GM19324 (cell line): Measurements from ENCODE around the gene RPL35.
A peak's percentile ranks its signal among the peaks of the same experiment; 100 is the strongest.

ENCODE experiments used
- ATAC-seq: cut with Tn5 transposase; IDR thresholded peaks from one replicate; pipeline ENCODE4 v1.9.1; 2021; ENCODE audit warnings: mild to moderate bottlenecking, moderate library complexity; ENCODE audit not compliant: unreplicated experiment, low FRiP score

RPL35 gene

DNA sequence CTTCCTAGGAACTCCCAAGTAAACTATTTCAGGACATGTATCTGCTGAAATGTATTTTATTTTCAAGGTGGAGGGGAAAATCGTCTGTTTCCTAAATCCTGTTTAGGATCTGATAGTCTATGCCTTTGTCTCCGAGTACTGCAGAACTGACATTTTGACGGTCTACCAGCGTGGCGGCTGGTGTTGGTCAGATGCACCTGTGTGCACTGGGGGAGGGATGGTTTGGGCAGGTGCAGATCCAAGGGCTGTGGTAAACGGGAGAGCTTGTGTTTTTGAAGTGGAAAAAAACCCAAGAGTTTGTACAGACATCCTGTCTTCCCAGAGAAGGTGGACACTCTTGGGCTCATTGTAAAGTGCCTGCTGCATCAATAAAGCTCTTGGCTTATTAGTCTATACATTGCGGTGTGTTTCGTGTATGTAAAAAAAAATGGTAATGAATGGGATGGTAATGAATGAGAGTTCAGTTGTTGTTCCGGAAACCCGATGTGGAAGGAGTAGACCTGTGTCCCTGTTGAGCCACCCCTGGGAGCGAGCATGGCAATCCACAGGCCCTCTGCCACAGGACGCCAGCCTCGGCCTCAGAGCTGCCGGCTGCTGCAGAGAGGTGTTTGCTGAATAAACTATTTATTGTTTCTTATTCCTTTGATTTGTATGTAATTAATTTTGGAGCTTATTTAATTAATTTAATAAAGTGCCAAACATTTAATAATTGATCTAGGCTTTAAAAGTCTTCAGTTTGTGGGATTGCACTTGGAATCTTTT, 15.4 kb upstream of the RPL35 start:
- ATAC-seq, result no peak

DNA sequence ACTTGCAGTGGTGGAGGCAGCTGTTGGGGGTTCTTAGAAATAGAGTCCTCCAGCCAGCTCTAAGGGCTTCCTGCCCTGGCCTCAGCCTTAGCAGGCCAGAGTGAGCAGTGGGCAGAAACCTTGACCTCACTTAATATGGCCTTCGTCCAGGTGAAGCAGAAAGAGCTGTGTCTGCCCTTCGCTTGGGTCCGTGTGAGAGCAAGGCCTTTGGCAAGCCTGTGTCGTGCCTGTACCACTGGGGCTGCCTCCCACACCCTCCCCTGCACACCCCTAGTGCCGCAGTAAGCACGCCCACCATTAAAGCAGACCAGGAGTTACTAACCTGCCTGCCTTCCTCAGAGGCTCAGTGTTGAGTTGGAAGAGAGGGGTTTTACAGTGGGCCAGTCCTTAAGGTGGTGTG, 13.7 kb upstream of the RPL35 start:
- no peak for ATAC-seq

DNA sequence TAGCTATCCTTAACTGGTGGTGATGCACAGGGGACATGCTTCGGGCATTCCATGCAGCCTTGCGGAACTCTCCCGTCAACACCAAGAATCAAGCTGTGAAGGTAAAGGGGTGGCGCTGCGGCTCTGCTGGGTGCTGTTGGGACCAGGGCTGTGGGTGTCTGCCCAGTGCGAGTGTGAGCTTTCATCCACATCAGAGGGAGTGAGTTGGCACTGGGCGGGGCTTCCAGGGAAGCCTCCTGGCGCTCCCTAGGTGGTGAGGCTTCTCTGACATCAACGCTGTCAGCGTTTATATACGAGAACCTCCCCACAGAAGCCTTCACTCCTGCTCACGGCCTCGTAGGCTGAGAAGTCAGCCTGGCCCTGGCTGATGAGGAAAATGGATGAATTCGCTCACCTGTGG, 11.9 kb upstream of the RPL35 start:
- ATAC-seq, result no peak

DNA sequence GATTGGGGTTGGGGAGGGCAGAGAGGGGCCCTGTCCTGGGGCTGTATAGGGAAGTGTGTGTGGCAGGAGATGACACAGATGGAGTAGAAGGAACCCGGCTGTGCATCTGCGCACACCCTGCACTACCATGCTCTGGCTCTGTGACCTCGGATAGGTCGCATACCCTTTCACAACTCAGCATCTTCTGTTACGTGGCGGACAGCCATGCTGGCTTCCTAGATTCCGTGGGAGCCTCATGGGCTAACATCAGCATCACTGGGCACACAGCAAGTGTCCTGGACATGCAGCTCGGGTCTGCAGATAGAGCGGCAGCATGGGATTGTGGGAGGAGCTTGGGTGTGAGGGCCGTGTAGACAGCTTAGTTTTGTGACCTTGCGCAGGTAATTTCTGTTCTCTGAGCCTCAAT, 9.4 kb upstream of the RPL35 start:
- ATAC-seq, result no peak

DNA sequence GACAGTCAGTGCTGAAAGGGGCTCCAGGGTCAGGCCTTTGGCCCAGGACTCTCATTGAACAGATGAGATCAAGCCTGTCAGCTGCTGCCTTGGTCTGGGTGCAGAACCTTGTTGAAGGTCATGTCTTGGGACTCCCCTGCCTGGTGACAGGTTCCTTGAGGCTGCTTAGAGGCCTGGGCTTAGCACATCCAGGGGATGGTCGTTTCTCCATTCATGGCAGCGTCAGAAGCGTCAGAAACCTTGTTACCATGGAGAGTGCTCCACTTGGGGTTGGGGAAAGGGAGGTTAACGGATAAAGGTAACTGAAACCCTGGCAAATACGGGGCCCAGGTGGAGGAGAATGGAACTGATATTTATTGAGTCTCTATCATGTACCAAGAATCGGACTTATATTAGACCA, 9.0 kb upstream of the RPL35 start:
- ATAC-seq, result no peak

DNA sequence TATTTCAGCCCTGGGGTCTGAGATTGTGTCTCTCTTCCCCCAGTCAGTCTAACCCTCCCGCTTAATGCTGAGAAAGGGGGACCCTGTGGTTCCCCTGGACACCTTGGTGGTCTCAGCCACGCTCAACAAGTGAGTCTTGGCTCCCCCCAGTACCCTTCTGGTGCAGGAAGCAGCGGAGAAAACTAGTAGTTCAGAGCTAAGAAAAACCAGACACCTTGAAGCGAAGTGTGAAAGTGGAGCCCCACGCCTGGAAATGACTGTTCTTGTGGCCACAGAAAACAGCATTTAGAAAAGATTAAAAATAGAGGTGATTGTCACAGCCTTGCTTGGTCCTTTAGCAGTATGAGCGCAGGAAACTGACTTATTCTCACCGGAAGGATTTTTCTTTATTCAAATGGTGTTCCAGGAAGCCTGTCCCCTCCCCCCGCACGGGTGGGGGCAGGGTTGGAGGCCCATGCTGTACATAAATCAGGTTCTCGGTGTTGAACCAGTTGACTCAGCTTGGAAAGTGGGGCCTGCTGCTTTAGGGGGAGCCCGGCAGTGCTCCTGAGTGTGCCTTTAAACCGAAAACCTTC, 8.3 kb upstream of the RPL35 start:
- peak; percentile 47 for ATAC-seq

DNA sequence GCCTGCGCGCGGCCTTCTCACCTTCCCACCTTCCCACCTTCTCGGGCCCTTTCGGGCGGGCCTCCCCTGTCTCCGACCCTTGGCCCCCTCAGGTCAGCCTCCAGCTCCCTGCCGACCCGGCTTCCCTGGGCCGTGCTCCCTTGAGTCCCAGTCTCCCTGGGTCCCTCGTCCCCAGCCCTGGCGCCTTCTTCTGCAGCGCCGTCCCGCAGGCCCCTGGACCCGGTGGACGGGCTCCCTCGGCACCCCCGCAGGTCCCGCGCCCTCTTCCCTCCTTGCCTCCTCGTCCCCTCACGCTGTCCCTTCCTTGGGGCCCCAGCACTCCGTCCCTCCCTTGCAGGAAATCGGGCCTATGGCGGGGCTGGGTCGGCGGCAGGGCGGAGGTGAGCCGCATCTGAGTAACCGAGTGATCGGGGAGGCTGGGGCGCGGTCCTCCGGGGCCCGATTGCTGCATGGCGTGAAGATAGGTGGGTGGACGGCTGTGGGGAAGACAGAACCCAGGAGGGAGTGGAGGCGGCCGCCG, 7.8 kb upstream of the RPL35 start:
- ATAC-seq, result peak; percentile 8

DNA sequence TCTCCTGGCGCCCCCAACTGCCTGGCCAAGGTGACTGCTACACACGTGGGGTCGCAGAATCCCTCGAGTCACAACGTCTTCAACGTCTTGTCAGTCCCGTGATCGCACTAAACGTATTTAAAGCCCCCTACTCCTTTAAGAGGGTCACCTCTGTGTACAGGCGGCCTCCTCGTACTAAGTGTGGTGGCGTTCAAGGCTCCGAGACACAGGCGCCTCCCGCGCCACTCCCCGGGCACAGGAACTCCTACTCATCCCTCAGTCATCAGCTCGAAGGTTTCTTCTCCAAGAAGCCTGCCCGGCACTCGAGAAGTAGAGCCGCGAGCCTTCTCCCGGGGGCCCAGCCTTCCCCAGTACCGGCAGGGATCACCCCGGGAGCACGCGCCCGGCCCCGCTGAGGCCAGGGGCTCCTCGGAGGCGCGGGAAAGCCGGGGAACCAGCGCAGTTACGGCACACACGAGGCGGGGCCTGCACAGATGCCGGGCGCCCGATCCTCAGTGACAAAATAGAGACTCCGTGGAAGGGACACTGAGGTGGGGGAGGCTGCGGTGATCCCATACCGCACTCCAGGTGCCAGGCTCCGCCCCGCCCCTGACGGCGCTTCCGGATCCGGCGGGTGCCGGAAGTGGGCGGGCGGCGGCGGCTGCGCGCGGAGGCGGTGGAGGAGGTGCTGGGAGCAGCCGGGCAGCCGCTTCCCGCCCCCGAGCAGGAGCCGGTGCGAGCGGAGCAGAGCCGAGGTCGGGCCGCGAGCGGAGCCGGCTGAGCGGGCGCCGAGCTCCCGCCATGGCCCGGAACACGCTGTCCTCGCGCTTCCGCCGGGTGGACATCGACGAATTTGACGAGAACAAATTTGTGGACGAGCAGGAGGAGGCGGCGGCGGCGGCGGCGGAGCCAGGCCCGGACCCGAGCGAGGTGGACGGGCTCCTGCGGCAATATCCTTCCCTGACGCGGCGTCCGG, 7.0 kb upstream of the RPL35 start:
- peak; percentile 63 for ATAC-seq

DNA sequence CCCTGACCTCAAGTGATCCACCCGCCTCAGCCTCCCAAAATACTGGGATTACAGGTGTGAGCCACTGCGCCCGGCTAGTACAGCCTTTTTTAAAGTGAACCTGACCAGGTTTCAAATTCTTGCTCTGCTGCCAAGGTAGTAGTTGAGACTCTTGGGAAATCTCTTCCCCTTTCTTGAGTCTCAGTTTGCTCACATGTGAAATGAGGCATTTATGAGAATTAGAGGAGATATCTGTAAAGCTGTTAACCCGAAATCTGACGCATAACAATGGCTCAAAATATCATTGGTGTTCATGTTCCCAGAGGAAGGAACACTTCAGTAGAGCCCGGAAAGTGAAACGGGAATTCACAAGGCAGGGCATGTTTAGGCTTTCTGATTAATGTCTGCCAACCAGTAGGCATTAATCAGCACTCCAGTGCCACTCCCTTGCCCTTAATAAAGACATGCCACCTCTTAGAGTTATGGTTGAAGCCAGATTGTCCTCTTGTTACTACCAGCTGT, 1.7 kb upstream of the RPL35 start:
- ATAC-seq, result no peak

DNA sequence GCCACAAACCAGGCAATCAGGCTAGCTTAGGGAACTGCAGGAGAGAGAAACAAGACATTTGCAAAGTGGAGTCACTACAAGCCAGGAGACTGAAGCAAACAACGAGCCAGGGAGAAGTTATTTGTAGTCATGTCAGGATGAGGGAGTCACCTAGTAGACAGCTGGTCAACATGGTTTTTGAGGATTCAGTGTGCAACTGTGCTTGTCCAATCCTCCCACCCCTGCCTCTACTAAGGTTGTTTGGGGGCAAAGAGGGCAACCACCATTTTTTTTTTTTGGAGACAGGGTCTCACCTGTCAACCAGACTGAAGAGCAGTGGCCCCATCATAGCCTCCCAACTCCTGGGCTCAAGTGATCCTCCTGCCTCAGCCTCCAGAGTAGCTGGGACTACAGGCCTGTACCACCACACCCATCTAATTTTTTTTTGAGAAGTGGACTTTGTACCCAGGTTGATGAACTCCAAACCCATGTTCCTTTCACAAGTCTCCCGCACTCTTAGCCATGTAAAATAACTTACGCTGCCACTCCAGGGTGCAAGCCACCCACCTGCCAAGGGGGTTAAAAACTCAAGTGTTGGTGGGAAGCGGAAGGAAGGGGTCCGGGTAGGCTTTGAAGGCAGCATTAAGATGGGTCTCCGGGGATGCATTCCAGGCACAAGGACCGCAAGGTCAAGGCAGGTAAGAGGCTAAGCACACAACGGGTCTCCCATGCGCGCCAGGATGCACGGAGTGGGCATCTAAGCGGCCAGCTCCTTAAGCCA, 995 bp downstream of the RPL35 start:
- ATAC-seq, result no peak

DNA sequence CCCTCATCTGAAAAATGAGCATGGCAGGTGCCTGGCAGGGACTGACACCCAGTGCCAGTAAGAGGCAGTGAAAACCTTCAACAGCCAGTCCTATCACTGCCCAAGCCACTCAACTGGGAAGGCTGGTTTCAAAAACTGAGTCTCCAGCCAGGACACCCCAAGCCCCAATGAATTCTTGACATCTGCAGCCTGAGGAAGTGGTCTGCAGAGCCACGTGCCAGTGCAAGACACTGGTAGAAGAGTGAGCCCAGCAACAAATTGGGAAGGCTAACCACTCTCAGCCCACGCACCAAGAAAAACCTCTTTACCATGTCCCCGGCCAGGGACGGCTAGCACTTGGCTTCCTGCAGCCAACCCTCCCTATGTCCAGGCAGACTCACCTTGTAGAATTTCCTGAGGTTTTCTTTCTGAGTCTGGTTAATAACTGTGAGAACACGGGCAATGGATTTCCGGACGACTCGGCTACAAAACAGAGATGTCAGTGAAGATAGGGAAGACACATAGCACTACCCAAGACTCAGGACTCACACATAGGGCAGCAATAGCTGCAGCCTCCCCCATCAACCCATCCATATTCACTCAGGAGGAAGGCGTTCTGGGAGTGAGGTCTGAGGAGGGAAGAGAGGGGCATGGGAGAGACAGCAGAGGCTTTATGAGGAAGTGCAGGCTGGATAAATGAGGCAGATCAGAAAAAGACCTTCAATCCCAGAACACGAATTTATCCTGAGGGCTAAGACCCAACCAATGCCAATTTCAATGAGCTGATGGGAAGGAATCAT, 1.8 kb downstream of the RPL35 start:
- no peak for ATAC-seq

DNA sequence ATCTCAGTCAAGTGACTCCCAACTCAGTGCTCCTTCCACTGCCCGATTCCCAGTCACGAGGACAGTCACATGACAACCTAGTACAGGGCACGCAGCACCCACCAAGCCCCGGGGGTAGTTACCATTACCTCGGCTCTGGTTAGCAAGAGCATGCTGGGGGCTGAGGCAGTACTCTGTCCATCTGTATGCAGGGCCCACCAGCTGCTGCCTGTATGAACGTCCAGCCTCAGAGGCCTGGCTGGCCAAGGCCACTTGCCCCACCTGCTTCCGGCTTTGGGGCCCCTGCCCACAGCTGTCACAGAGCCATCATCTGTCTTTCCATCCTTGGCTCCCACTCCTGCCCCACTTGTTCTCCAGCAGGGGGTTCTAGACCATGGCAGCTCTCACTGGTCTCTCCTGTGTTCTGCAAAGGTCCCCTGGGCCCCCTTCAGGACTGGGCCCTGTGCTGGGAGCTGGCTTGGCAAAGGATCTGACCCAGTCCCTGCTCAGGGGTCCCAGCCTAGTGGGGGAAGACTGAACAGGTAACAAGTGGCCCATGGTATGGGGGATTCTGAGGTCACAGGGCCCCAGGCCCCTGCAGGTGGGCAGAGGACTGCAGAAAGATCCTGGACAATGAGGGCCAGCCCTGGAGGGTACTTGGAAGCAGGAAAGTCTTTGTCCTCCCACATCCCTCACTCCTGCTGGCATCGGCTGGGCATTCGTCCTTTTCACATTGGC, 3.3 kb downstream of the RPL35 start:
- no peak for ATAC-seq

DNA sequence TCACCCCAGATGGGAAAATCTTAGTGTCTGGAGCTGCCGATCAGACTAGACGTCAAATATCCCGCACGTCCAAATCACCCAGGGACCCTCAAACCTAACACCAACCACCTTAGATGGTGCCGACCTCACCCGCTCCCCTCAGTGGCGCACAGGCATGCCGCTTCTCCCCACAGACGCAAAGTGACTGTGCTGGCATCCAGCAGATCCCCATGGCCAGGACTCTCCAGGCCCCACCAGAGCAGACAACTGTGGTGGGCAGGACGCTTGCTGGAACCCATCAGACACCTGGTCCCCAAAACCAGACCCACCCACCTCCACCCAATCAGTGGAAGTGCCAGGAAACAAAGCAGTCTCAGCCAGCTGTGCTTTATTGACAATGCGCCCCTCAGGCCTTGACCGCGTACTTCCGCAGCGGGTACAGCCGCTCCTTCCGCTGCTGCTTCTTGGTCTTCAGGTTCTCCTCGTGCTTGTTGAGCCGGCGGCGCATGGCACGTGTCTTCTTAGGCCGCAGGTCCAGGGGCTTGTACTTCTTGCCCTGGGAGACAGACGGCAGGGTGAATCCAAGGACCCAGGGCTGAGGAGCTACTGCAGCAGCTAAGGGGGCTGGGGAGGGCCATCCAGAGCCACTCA, 4.1 kb downstream of the RPL35 start:
- no peak for ATAC-seq

DNA sequence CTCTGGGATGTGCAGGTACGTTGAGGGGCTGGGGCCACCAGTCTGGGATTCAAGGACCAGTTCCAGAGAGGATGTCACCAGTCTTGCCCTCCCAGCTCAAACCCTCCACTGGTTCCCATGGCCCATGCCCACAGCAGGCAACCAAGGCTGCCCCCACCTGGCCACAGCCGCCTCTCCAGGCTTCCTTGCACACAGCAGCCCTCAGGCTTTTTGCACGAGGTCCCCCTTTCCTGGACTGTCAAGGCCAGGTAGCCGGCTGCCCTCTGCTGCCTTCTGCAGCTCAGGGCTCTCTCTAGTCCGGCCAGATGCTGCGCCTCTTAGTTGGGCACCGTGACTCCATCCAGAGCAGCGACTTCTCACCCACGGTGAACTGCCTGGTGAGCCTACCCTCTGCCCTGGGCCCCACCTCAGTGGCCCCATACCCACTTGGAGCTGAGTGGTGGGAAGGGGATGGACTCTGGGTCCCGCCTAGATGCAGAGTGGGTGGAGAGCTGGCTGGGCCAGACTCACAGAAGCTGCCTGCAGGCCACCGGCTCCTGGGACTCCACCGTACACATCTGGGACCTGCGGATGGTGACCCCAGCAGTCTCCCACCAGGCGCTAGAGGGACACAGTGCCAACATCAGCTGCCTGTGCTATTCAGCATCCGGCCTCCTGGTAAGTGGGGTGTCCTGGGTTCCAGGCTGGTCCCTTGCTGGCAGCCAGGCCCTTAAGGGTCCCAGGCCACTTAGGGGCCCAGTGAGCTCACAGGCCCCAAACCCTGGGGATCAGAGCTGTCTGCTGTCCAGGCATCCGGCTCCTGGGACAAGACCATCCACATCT, 5.6 kb downstream of the RPL35 start:
- no peak for ATAC-seq

DNA sequence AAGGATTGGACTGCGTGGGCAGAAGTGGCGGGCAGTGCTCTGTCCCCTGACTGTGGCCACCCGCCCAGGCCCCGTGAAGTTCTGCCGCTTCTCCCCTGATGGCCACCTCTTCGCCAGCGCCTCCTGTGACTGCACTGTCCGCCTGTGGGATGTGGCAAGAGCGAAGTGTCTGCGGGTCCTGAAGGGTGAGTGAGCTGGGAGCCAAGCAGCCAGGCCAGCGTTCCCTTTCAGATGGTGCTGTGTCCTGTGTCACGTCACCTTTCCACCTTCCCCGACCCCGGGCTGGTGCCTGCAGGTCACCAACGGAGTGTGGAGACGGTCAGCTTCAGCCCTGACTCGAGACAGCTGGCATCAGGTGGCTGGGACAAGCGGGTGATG, 6.2 kb downstream of the RPL35 start:
- ATAC-seq, result no peak

DNA sequence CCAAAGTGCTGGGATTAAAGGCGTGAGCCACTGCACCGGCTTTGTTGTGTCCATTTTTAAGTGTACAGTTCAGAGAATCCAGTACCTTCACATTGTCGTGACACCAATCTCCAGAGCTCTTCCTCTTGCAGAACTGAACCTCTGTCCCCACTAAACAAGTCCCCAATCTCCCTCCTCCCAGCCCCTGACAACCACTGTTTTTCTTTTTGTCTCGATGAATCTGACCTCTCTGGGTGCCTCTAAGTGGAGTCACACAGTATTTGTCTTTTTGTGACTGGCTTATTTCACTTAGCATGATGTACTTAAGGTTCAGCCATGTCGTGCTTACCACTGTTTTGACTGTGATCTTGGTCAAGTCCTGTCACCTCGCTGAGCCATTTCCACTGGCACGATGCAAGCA, 6.9 kb downstream of the RPL35 start:
- no peak for ATAC-seq

DNA sequence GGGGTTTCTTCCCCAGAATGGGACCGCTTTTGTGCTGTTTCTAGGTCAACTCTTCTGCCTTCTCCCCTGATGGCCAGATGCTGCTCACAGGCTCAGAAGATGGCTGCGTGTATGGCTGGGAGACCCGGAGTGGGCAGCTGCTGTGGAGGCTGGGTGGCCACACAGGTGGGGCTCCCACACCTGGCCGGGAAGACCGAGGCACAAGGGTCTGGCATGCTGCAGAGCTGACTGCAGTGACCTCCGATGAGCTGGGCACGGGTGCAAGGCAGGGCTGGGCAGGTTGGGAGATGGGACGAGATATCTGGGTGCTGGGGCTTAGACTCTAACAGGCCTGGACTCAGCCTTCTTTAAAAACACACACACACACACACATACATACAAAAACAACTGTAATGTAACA, 7.6 kb downstream of the RPL35 start:
- no peak for ATAC-seq
